ENCODE measurements around the gene DNAAF5. TPM values are rescaled to one million over a fixed set of nuclear protein-coding genes. Genes with fewer than 3 reads are reported as not detected.
A peak's percentile ranks its signal among the peaks of the same experiment; 100 is the strongest.
"Not testable (repeated sequence)": the region's sequence is repeated elsewhere in the genome, so short reads cannot be mapped to it uniquely, and the experiment has no call there.

The DNAAF5 gene
- total and polyA plus RNA-seq, 12 donors = 10.4 to 30.0 (median 24.7) TPM

DNA sequence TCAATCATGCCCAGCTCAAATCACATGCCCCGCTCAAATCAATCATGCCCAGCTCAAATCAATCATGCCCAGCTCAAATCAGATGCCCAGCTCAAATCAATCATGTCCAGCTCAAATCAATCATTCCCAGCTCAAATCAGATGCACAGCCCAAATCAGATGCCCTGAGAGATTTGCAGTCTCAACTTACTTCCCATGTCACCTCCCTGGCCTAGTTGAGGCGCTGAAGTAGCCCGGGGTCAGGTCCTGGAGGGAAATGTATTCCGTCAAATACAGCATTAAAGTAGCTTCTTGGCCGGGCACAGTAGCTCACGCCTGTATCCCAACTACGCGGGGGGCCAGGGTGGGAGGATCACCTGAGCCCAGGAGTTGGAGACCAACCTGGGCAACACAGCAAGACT is 16.3 kb downstream of the DNAAF5 start:
- Histone ChIP-seq H3K27ac (no peak overlapping the region), H3K4me3 (no peak overlapping the region), H3K4me1 (peaks cover 0 to 25% (median 5%) of the 10 kb centered on the region in 9 donors), H3K27me3 (no peaks in the 10 kb centered on the region), H3K36me3 (peaks cover 0 to 53% (median 0%) of the 10 kb centered on the region in 9 donors), H3K9me3 (no peaks in the 10 kb centered on the region)
- no peak for DNase-seq
- no peak for ATAC-seq
- 87 to 97% methylated on average over 8 of the region's 8 CpGs for WGBS, 2 donors
- intact Hi-C loops (cut with DNase I) = no loop called here
- TF ChIP-seq, protein P1, sequence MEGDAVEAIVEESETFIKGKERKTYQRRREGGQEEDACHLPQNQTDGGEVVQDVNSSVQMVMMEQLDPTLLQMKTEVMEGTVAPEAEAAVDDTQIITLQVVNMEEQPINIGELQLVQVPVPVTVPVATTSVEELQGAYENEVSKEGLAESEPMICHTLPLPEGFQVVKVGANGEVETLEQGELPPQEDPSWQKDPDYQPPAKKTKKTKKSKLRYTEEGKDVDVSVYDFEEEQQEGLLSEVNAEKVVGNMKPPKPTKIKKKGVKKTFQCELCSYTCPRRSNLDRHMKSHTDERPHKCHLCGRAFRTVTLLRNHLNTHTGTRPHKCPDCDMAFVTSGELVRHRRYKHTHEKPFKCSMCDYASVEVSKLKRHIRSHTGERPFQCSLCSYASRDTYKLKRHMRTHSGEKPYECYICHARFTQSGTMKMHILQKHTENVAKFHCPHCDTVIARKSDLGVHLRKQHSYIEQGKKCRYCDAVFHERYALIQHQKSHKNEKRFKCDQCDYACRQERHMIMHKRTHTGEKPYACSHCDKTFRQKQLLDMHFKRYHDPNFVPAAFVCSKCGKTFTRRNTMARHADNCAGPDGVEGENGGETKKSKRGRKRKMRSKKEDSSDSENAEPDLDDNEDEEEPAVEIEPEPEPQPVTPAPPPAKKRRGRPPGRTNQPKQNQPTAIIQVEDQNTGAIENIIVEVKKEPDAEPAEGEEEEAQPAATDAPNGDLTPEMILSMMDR (IDR thresholded peaks at IDR 0.05) = no peak

DNA sequence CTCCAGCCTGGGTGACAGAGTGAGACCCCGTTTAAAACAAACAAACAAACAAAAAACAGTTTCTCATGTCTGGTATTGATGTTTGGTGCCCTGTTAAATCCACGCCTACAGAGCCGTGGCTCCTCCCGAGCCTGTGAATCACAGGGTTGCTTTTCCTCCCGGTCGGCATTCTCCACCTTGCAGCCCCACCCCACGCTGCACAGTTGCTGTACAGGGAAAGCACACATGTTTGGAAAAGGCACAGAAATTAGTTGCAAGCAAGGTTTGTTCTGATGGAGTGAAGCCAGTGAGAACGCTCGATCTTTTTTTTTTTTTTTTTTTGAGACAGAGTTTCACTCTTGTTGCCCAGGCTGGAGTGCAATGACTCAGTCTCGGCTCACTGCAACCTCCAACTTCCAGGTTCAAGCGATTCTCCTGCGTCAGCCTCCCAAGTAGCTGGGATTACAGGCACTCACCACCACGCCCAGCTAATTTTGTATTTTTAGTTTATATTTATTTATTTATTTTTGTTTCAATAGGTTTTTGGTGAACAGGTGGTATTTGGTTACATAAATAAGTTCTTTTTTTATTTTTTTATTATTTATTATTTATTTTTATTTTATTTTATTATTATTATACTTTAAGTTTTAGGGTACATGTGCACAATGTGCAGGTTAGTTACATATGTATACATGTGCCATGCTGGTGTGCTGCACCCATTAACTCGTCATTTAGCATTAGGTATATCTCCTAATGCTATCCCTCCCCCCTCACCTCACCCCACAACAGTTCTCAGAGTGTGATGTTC is 17.0 kb downstream of the DNAAF5 start:
- DNase-seq; intact Hi-C loops (cut with DNase I); H3K27me3 ChIP-seq; H3K27ac ChIP-seq; H3K4me3 ChIP-seq; H3K9me3 ChIP-seq; ATAC-seq: not testable (repeated sequence)
- 94 to 95% methylated on average over 14 of the region's 14 CpGs for WGBS, 2 donors
- H3K36me3 ChIP-seq = peaks cover 0 to 51% (median 0%) of the 10 kb centered on the region in 9 donors
- H3K4me1 ChIP-seq = peaks cover 0 to 20% (median 3%) of the 10 kb centered on the region in 9 donors

DNA sequence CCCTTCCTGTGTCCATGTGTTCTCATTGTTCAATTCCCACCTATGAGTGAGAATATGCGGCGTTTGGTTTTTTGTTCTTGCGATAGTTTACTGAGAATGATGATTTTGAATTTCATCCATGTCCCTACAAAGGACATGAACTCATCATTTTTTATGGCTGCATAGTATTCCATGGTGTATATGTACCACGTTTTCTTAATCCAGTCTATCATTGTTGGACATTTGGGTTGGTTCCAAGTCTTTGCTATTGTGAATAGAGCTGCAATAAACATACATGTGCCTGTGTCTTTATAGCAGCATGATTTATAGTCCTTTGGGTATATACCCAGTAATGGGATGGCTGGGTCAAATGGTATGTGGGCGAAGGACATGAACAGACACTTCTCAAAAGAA is 17.6 kb downstream of the DNAAF5 start:
- intact Hi-C loops (cut with DNase I); H3K27ac ChIP-seq; H3K4me3 ChIP-seq; H3K9me3 ChIP-seq; DNase-seq; H3K27me3 ChIP-seq; ATAC-seq: not testable (repeated sequence)
- Histone ChIP-seq H3K36me3 (peaks cover 0 to 48% (median 0%) of the 10 kb centered on the region in 9 donors), H3K4me1 (peaks cover 0 to 21% (median 6%) of the 10 kb centered on the region in 9 donors)
- WGBS, 2 donors = 93 to 94% methylated on average over 5 of the region's 5 CpGs

DNA sequence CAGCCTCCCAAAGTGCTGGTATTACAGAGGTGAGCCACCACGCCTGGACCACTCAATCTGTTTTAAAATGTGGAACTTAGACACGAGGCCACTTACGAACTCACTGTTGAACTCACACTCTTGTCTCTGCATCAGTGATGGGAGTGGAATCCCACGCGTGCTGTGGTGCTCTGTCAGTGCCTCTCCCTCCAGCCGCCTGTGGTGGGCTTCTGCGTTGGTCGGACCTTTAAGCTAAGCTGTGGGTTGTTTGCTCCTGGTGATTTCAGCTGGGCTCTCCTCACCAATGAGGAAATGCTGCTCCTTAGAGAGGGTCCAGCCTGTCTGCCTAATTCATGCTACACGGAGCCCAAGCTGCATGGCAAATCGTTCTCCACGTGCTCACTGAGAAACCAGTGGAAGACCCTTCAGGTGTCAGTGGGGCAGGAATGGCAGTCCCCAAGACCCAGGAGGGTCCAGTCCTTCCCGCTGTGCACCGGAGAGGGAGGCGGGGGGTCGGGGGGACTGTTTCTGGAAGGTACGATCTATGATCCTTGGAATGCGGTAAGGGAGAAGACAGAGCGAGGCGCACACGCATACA is 18.4 kb downstream of the DNAAF5 start:
- peaks cover 0 to 23% (median 15%) of the 10 kb centered on the region in 9 donors for H3K4me1 ChIP-seq
- TF ChIP-seq, protein P1 (IDR thresholded peaks at IDR 0.05) = no peak
- intact Hi-C loops (cut with DNase I) = loop anchor here in 1 of 10 donors (5.0 kb wide), 1 partner anchor 228 kb away; the partner anchor contains the start of gene PDGFA
- ATAC-seq (peak in 1 of 8 donors; percentile 11), DNase-seq (no peak)
- 96 to 98% methylated on average over 20 of the region's 20 CpGs for WGBS, 2 donors
- H3K36me3 ChIP-seq = peaks cover 0 to 44% (median 0%) of the 10 kb centered on the region in 9 donors
- H3K9me3 ChIP-seq = no peaks in the 10 kb centered on the region
- no peak overlapping the region for H3K4me3 ChIP-seq
- no peak overlapping the region for H3K27ac ChIP-seq
- H3K27me3 ChIP-seq = no peaks in the 10 kb centered on the region

DNA sequence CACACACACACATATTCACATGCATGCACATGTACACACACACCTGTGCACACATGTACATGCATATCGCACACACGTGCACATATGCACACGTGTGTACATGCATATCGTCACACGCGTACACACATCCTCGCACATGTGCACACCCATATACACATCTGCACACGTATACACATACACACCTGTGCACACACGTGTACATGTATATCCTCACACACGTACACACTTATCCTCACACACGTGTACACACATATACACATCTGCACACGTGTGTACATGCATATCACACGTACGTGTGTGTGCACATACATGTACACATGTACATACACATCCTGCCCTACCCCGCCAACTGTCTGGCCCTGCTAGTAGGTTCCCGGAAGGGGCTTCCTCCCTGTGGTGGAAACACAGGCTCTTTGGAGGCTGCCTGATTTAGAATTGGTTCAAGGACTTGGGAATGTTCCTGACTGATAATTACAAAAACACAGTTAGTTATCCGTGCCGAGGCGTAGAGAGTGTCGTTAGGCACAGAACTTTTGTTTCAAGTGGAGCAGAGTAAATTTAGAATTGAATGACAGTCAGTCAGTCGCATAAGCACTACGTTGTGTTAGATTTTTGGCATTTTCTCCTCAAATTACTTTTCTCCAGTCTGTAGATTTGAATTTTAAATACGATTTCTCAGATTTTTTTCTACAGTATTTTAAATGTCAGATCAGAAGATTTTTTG is 19.1 kb downstream of the DNAAF5 start:
- H3K4me1 ChIP-seq = peaks cover 0 to 29% (median 20%) of the 10 kb centered on the region in 9 donors
- intact Hi-C loops (cut with DNase I) = loop anchor here in 1 of 10 donors (5.0 kb wide), 1 partner anchor 228 kb away; the partner anchor contains the start of gene PDGFA
- no peaks in the 10 kb centered on the region for H3K27me3 ChIP-seq
- ATAC-seq (peak; percentile 36 to 81 (median 71)), DNase-seq (no peak)
- WGBS, 2 donors = 66 to 76% methylated on average over 23 of the region's 23 CpGs
- H3K9me3 ChIP-seq = no peaks in the 10 kb centered on the region
- H3K4me3 ChIP-seq = no peak overlapping the region
- H3K27ac ChIP-seq = peak overlapping the region in 8 of 10 donors; percentile 58 to 84 (median 74)
- TF ChIP-seq, protein P1 (IDR thresholded peaks at IDR 0.05) = no peak
- peaks cover 0 to 42% (median 0%) of the 10 kb centered on the region in 9 donors for H3K36me3 ChIP-seq

Data from heart right ventricle (tissue), 16 donors.